OCI-LY7 (cell line): ENCODE data around the gene MICAL3. TPM values are rescaled to one million over a fixed set of nuclear protein-coding genes. Genes with fewer than 3 reads are reported as not detected.

ENCODE experiments used
- BruUV-seq: library from RNA; stranded (reverse); fragments of 400-500 nt; replicated peaks from 2 replicates; lab custom pipeline; 2021; lab: Mats Ljungman, UMichigan
- CTCF ChIA-PET: fragments of 300-600 bp; sonication (Branson Sonifier 250); formaldehyde crosslinking; loops from one replicate; lab custom pipeline; 2022; ENCODE audit warnings: antibody characterized with exemption; ENCODE audit not compliant: unreplicated experiment; lab: Charles Lee
- POLR2A ChIA-PET: fragments of 300-600 bp; sonication (Branson Sonifier 250); formaldehyde crosslinking; loops from one replicate; lab custom pipeline; 2022; ENCODE audit warnings: antibody characterized with exemption; lab: Charles Lee
- DNase-seq: peaks from one replicate; pipeline ENCODE4 v3.0.0-alpha.2; 2015; ENCODE audit warnings: low spot score
- H2AFZ ChIP-seq: fragments of 200-600 bp; sonication (generic), shearing (Covaris generic); 2 replicates; pipeline ENCODE4 v1.6.1; 2014; ENCODE audit warnings: mild to moderate bottlenecking, antibody characterized with exemption, low read length, moderate library complexity
- H3K27ac ChIP-seq: fragments of 200-600 bp; sonication (generic); 2 replicates; pipeline ENCODE4 v1.5.1; 2014; ENCODE audit warnings: mixed run types, low read depth, mild to moderate bottlenecking, moderate library complexity, low read length, inconsistent platforms; ENCODE audit not compliant: poor library complexity, severe bottlenecking
- H3K36me3 ChIP-seq: fragments of 200-600 bp; sonication (generic); 2 replicates; pipeline ENCODE4 v1.6.1; 2014; ENCODE audit warnings: mild to moderate bottlenecking, antibody characterized with exemption, low read length, moderate library complexity, mixed read lengths; ENCODE audit not compliant: insufficient read depth
- H3K4me1 ChIP-seq: fragments of 200-600 bp; sonication (generic); 2 replicates; pipeline ENCODE4 v1.5.1; 2014; ENCODE audit warnings: mild to moderate bottlenecking, low read length; ENCODE audit not compliant: insufficient read depth, poor library complexity, severe bottlenecking
- H3K4me2 ChIP-seq: fragments of 200-600 bp; sonication (generic); 2 replicates; pipeline ENCODE4 v1.6.1; 2014; ENCODE audit warnings: mild to moderate bottlenecking, low read length
- H3K4me3 ChIP-seq: fragments of 200-600 bp; sonication (generic); 2 replicates; pipeline ENCODE4 v1.5.1; 2014; ENCODE audit warnings: mild to moderate bottlenecking, low read depth, low read length; ENCODE audit not compliant: poor library complexity, severe bottlenecking
- H3K79me2 ChIP-seq: fragments of 200-600 bp; sonication (generic); 2 replicates; pipeline ENCODE4 v1.6.1; 2016; ENCODE audit warnings: low read depth, mild to moderate bottlenecking, low read length, moderate library complexity, mixed read lengths; ENCODE audit not compliant: insufficient read depth
- H3K9me2 ChIP-seq: fragments of 200-600 bp; sonication (generic); 2 replicates; pipeline ENCODE4 v1.6.1; 2016; ENCODE audit warnings: mild to moderate bottlenecking, low read length, mixed read lengths; ENCODE audit not compliant: insufficient read depth
- H3K9me3 ChIP-seq: fragments of 200-600 bp; sonication (generic); 2 replicates; pipeline ENCODE4 v1.6.1; 2014; ENCODE audit warnings: mild to moderate bottlenecking, mixed run types, low read length, mixed read lengths
- H4K20me1 ChIP-seq: fragments of 200-600 bp; sonication (generic); 2 replicates; pipeline ENCODE4 v1.6.1; 2014; ENCODE audit warnings: mild to moderate bottlenecking, antibody characterized with exemption, low read length, moderate library complexity, mixed read lengths; ENCODE audit not compliant: insufficient read depth
- CTCF ChIP-seq: fragments of 200-600 bp; sonication (generic); conservative IDR thresholded peaks from 2 replicates; pipeline ENCODE4 v1.5.1; 2014; ENCODE audit warnings: mild to moderate bottlenecking, antibody characterized with exemption, low read length, moderate library complexity, mixed read lengths
- EZH2phosphoT487 ChIP-seq: fragments of 200-600 bp; sonication (generic); IDR thresholded peaks from 2 replicates; pipeline ENCODE4 v1.6.1; 2018; ENCODE audit warnings: low read depth, borderline replicate concordance, mild to moderate bottlenecking, mixed run types, antibody characterized with exemption, low read length, moderate library complexity, mixed read lengths
- intact Hi-C: fragments of 100-400 bp; cut with micrococcal nuclease; formaldehyde crosslinking; loops from one replicate; pipeline ENCODE4 v1.10.0; 2022; ENCODE audit not compliant: unreplicated experiment
- total RNA-seq, 2 experiments: library from RNA; depleted of rRNA in 1 of 2; stranded (reverse); fragments of >200 nt in 1 of 2; shearing (Covaris generic) in 1 of 2; gene quantifications; 2 replicates each; pipeline ENCODE4 v1.2.3, GENCODE V29; 2014 to 2022

MICAL3 gene
- total RNA-seq, 2 experiments from 2014 or later = 80.9 to 210 TPM

GRCh38 chr22:18067548-18068341 lies 43.4 kb upstream of the MICAL3 start:
- POLR2A ChIA-PET = interaction anchor here (0.8 to 3.5 kb wide), 5 partner anchors 10 to 57 kb away, joined by 3 to 28 read pairs (median 6); partner anchors contain the start of gene PEX26
- CTCF ChIA-PET = no interaction called here

GRCh38 chr22:18067121-18067520 lies 42.8 kb upstream of the MICAL3 start:
- peaks cover 91% of the 10 kb centered on the region for H3K4me1 ChIP-seq
- intact Hi-C loops = loop anchor here (2.0 to 5.0 kb wide), 3 partner anchors 42 to 295 kb away; partner anchors contain the start of genes BID and MICAL3
- no peaks in the 10 kb centered on the region for H4K20me1 ChIP-seq
- ChIA-PET CTCF (no interaction called here), POLR2A (interaction anchor here (1.2 to 2.7 kb wide), 2 partner anchors 11 to 41 kb away, joined by 6 to 31 read pairs; no protein-coding TSS in a partner anchor)
- H3K9me2 ChIP-seq = no peaks in the 10 kb centered on the region
- TF ChIP-seq CTCF = no peak
- TF ChIP-seq EZH2phosphoT487 = no peak
- BruUV-seq = no TSS peak
- no peak for DNase-seq
- peaks cover 14% of the 10 kb centered on the region; the same call in 1 of the 2 replicates for H3K79me2 ChIP-seq
- no peaks in the 10 kb centered on the region for H3K36me3 ChIP-seq
- peak overlapping the region; percentile 84 for H3K4me2 ChIP-seq
- peak overlapping the region; percentile 21 for H3K4me3 ChIP-seq
- H3K9me3 ChIP-seq = no peaks in the 10 kb centered on the region
- H2AFZ ChIP-seq = no peak overlapping the region; the same call in 1 of the 2 replicates
- peak overlapping the region; percentile 99 for H3K27ac ChIP-seq

More at GRCh38 chr22:18067548-18068341, 43.4 kb upstream of the MICAL3 start:
- H3K27ac ChIP-seq = peak overlapping the region; percentile 99
- H2AFZ ChIP-seq = peak overlapping the region; percentile 23; the same call in 1 of the 2 replicates
- H3K4me2 ChIP-seq = peak overlapping the region; percentile 84
- peaks cover 16% of the 10 kb centered on the region; the same call in 1 of the 2 replicates for H3K79me2 ChIP-seq
- no peaks in the 10 kb centered on the region for H3K36me3 ChIP-seq
- H3K4me3 ChIP-seq = peak overlapping the region; percentile 13
- no TSS peak for BruUV-seq
- no peaks in the 10 kb centered on the region for H3K9me3 ChIP-seq
- H3K9me2 ChIP-seq = no peaks in the 10 kb centered on the region
- TF ChIP-seq EZH2phosphoT487 = no peak
- no peak for TF ChIP-seq CTCF
- H4K20me1 ChIP-seq = no peaks in the 10 kb centered on the region
- peaks cover 94% of the 10 kb centered on the region for H3K4me1 ChIP-seq
- DNase-seq = peak; percentile 39
- intact Hi-C loops = loop anchor here (2.0 to 5.0 kb wide), 3 partner anchors 43 to 295 kb away; partner anchors contain the start of genes BID and MICAL3
